Naive thymus-derived CD4-positive, alpha-beta T cell (primary cell): ENCODE data around the gene SNRPB. TPM values are rescaled to one million over a fixed set of nuclear protein-coding genes. Genes with fewer than 3 reads are reported as not detected.

ENCODE experiments used
- polyA plus RNA-seq, 2 donors: library from polyadenylated mRNA; unstranded; fragments of 300-500 nt; fragmentation: Illumina TruSeq; gene quantifications; one replicate each; pipeline ENCODE4 v1.2.3, GENCODE V29; 2021
- total RNA-seq, 6 experiments: library from RNA in 5 of 6; stranded (reverse) in 5 of 6; gene quantifications; 1 replicate in 5 of 6; 2 replicates in 1 of 6; pipeline ENCODE4 v1.2.3 and lab custom pipeline; 2021 to 2026

Gene SNRPB
- total and polyA plus RNA-seq, 7 experiments from 2014 or later = 83.5 to 323 (median 119) TPM

Other genes with a start within 250 kb of the SNRPB start
- gene TGM3, start 174.8 kb downstream of the SNRPB start, total RNA-seq = not detected
- not detected for gene TGM3, start 174.8 kb downstream of the SNRPB start, polyA plus RNA-seq
- not detected for gene TGM6, start 89.9 kb downstream of the SNRPB start, total RNA-seq
- gene TGM6, start 89.9 kb downstream of the SNRPB start, polyA plus RNA-seq = not detected
- gene ZNF343, start 38.1 kb upstream of the SNRPB start, total RNA-seq = 10 to 100 TPM in 4 of 5 experiments, 1 to 10 TPM in 1; 7.5 to 14.4 (median 11.8) TPM
- gene ZNF343, start 38.1 kb upstream of the SNRPB start, polyA plus RNA-seq = 1 to 10 TPM; 3.7 to 8.8 TPM
- under 1 TPM in 1 of 5 experiments, not detected in 4; 0.15 TPM for gene TMC2, start 65.8 kb upstream of the SNRPB start, total RNA-seq
- gene TMC2, start 65.8 kb upstream of the SNRPB start, polyA plus RNA-seq = not detected
- 100 to 1,000 TPM; 216 to 375 (median 287) TPM for gene NOP56, start 181.8 kb upstream of the SNRPB start, total RNA-seq
- gene NOP56, start 181.8 kb upstream of the SNRPB start, polyA plus RNA-seq = 100 to 1,000 TPM in 1 of 2 donors, 10 to 100 TPM in 1; 89.0 to 129 TPM
- 100 to 1,000 TPM; 105 to 161 (median 107) TPM for gene IDH3B, start 193.4 kb upstream of the SNRPB start, total RNA-seq
- 100 to 1,000 TPM; 101 to 135 TPM for gene IDH3B, start 193.4 kb upstream of the SNRPB start, polyA plus RNA-seq
- gene EBF4, start 222.0 kb upstream of the SNRPB start, total RNA-seq = 10 to 100 TPM in 1 of 5 experiments, 1 to 10 TPM in 4; 5.2 to 10.5 (median 7.7) TPM
- gene EBF4, start 222.0 kb upstream of the SNRPB start, polyA plus RNA-seq = under 1 TPM; 0.09 to 0.33 TPM